Subcutaneous abdominal adipose tissue (tissue), 5 donors: Measurements from ENCODE around the gene FAM181B.

Experiments used
- H3K27ac ChIP-seq: one replicate; pipeline ENCODE4 v1.7.0; 2013; ENCODE audit warnings: low read depth, mild to moderate bottlenecking, inconsistent platforms, low read length, moderate library complexity
- H3K27me3 ChIP-seq, 5 donors: one replicate each; pipeline ENCODE4 v1.7.0; 2013; ENCODE audit warnings: low read length in 5 of 5, inconsistent platforms in 1 of 5; ENCODE audit not compliant: control insufficient read depth in 5 of 5, insufficient read depth in 4 of 5
- H3K36me3 ChIP-seq, 5 donors: one replicate each; pipeline ENCODE4 v1.7.0; 2013; ENCODE audit warnings: low read length in 5 of 5; ENCODE audit not compliant: control insufficient read depth in 5 of 5, insufficient read depth in 5 of 5
- H3K4me1 ChIP-seq, 5 donors: one replicate each; pipeline ENCODE4 v1.7.0; 2013; ENCODE audit warnings: low read length in 5 of 5, mild to moderate bottlenecking in 3 of 5, moderate library complexity in 1 of 5; ENCODE audit not compliant: control insufficient read depth in 5 of 5, insufficient read depth in 5 of 5
- H3K4me3 ChIP-seq, 5 donors: one replicate each; pipeline ENCODE4 v1.7.0; 2013; ENCODE audit warnings: low read length in 5 of 5, low read depth in 1 of 5
- H3K9ac ChIP-seq, 5 donors: one replicate each; pipeline ENCODE4 v1.7.0; 2013; ENCODE audit warnings: low read length in 5 of 5, mild to moderate bottlenecking in 4 of 5, moderate library complexity in 3 of 5
- H3K9me3 ChIP-seq, 5 donors: one replicate each; pipeline ENCODE4 v1.7.0; 2013; ENCODE audit warnings: low read length in 5 of 5; ENCODE audit not compliant: control insufficient read depth in 5 of 5
- donor health status: healthy.
- donor health status: healthy.
- donor health status: healthy.
- donor health status: healthy.
- donor health status: healthy.

FAM181B gene

DNA sequence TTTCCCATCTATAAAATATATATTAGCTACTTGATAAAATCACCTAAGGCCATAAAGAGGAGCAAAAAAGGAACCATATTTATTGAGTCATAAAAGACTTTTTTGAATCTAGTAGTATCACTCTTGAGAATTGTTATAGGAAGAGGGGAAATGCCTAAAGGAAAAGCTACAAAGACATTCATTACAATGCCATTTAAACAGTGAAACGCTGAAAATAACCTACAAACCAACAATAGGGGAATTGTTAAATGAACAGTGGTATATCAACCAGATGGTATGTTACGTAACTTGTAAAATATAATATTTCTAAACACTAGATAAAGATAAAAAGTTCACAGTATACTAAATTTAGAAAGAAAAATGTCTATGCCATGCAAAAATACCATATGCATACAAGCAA, 47.5 kb downstream of the FAM181B start:
- Histone ChIP-seq H3K9me3 (peaks cover 0 to 3% (median 0%) of the 10 kb centered on the region in 5 donors), H3K4me1 (peaks cover 0 to 3% (median 0%) of the 10 kb centered on the region in 5 donors), H3K27me3 (peaks cover 0 to 3% (median 0%) of the 10 kb centered on the region in 5 donors), H3K4me3 (no peak overlapping the region), H3K27ac (no peak overlapping the region), H3K36me3 (no peaks in the 10 kb centered on the region), H3K9ac (no peak overlapping the region)

DNA sequence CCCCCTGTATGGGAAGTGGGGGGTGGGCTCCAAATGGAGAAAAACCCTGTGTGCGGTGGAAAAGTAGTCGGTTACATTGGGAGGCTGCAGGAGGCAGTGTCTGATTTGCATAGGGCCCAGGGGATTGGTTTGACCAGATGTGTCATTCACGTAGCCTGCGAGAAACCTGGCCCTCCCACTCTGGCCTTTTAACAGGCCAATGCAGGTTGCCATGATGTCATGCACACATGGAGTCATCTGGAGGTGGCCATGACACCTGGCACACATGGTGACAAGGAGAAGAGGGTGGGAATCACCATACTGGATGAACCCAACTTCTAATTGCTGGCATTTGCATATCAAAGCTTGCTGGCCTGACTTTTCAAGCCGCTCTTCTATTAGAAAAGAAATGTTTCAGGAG, 50.6 kb downstream of the FAM181B start:
- H3K4me1 ChIP-seq: peaks cover 0 to 3% (median 0%) of the 10 kb centered on the region in 5 donors
- H3K9ac ChIP-seq: no peak overlapping the region
- no peak overlapping the region for H3K27ac ChIP-seq
- no peak overlapping the region for H3K4me3 ChIP-seq
- H3K9me3 ChIP-seq: peaks cover 0 to 3% (median 0%) of the 10 kb centered on the region in 5 donors
- no peaks in the 10 kb centered on the region for H3K36me3 ChIP-seq
- H3K27me3 ChIP-seq: peaks cover 0 to 3% (median 0%) of the 10 kb centered on the region in 5 donors

DNA sequence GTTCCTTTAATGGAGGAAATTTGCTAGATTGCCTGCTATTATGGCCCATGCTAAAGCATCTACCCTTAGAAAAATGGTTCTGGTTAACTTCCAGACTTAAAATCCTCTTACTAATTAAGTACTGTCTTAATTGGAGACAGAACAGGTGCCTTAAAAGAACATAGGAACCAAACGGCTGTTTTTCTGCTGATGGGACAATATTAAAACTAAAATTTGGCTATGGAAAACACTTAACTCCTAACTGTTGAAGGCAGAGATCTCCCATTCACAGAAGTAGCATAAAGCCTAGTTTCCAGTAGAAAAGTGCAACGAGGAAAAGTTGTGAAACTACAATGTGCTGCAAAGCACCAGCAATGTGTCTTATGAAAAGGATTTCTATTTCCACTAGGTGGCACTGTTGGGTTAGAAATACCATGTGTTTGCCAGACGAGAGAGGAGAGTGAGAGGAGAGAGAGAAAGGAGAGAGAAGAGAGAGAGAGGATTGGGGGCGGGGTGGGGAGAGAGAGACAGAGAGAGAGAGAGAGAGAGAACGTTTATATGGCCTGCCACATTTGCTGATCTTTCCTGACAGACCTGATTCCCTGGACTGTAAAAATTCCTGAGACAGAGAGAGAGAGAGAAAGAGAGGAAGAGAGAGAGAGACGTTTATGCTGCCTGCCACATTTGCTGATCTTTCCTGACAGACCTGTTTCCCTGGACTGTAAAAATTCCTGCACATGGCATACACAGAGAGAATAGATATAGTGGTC, 51.5 kb downstream of the FAM181B start:
- H3K9me3 ChIP-seq: peaks cover 0 to 3% (median 0%) of the 10 kb centered on the region in 5 donors
- H3K4me3 ChIP-seq: peak overlapping the region in 1 of 5 donors; percentile 32
- H3K9ac ChIP-seq: no peak overlapping the region
- peaks cover 0 to 3% (median 0%) of the 10 kb centered on the region in 5 donors for H3K27me3 ChIP-seq
- no peaks in the 10 kb centered on the region for H3K36me3 ChIP-seq
- no peak overlapping the region for H3K27ac ChIP-seq
- H3K4me1 ChIP-seq: peaks cover 0 to 3% (median 0%) of the 10 kb centered on the region in 5 donors

DNA sequence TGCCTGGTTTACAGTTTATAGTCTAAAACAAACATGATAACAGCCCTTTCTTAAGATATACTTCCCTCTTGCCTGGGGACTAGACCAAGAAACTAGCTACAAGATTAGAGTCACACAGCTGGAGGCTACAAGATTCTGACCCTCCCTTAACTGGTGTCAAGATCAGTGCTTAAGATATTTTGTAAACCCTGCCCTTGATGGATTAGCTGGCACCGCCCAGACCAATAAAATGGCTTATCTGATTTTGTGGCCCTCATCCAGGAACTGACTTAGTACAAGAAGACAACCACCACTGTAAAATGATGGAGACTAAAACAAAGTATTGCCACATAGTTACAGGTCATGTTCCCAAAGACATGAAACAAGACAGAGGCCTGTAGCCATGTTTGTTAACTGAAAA, 53.4 kb downstream of the FAM181B start:
- no peaks in the 10 kb centered on the region for H3K36me3 ChIP-seq
- no peak overlapping the region for H3K9ac ChIP-seq
- H3K9me3 ChIP-seq: peaks cover 0 to 3% (median 0%) of the 10 kb centered on the region in 5 donors
- H3K4me3 ChIP-seq: no peak overlapping the region
- no peak overlapping the region for H3K27ac ChIP-seq
- peaks cover 0 to 3% (median 0%) of the 10 kb centered on the region in 5 donors for H3K27me3 ChIP-seq
- H3K4me1 ChIP-seq: peaks cover 0 to 3% (median 0%) of the 10 kb centered on the region in 5 donors
